ENCODE measurements around the gene CACNG4.
"Not testable (repeated sequence)": the region's sequence is repeated elsewhere in the genome, so short reads cannot be mapped to it uniquely, and the experiment has no call there.

CACNG4 gene

GRCh38 chr17:67030641-67031040, 66.1 kb downstream of the CACNG4 start:
- no peak for DNase-seq (ENCODE audit: low spot score in 2 of 2)
- no peaks in the 10 kb centered on the region for H3K27me3 ChIP-seq (ENCODE audit: low read depth)
- H3K4me3 ChIP-seq, result no peak overlapping the region
- in situ Hi-C loops (cut with MboI; ENCODE audit: low sequenced_read_pairs), result no loop called here
- no peaks in the 10 kb centered on the region for H3K4me1 ChIP-seq
- H3K36me3 ChIP-seq (replicated peaks), result no peaks in the 10 kb centered on the region
- no peaks in the 10 kb centered on the region for H3K9me3 ChIP-seq

DNA sequence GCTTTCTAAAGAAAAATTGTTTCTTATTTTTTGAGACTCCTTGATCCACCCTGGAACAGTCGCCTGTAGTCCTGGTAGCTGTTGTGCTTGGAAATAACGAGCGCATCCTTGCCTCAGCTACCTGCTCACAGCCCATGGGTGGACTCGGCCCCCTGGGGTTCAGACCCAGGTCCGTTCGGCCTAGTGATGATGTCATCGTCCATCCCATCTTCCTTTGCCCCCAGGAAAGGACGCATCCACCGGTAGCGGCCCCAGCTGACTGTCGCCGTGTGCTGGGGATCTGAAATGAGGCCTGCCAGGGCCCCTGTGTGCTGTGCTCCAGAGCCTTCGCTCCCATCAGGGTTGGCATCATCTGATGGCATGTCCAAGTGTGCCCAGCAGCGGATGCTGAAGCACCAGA, 67.9 kb downstream of the CACNG4 start:
- in situ Hi-C loops (cut with MboI; ENCODE audit: low sequenced_read_pairs), result no loop called here
- no peak for DNase-seq (ENCODE audit: low spot score in 2 of 2)
- Histone ChIP-seq H3K27me3 (ENCODE audit: low read depth) (no peaks in the 10 kb centered on the region), H3K36me3 (replicated peaks) (no peaks in the 10 kb centered on the region), H3K4me1 (no peaks in the 10 kb centered on the region), H3K9me3 (no peaks in the 10 kb centered on the region), H3K4me3 (no peak overlapping the region)

GRCh38 chr17:67032985-67033384, 68.5 kb downstream of the CACNG4 start:
- no peak for DNase-seq (ENCODE audit: low spot score in 2 of 2)
- H3K4me3 ChIP-seq, result no peak overlapping the region

DNA sequence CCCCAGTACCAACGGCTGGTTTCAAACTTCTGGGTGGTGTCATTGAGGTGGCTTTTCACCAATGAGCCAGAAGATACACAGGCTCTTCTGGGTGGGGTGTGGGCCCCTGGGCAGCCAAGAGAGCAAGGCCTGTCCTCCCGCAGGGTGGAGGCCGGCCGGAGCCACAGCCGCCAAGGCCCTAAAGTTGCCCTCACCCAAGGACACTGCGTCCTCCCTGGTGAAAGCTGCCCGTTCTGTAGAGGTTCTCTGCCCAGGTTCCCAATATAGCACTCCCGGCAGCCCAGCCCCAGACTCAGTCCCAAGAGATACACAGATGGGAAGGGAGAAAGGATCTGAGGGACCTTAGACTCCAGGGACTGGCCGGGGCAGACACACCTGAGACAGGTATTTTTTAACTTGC, 69.1 kb downstream of the CACNG4 start:
- no peak for DNase-seq (ENCODE audit: low spot score in 2 of 2)
- in situ Hi-C loops (cut with MboI; ENCODE audit: low sequenced_read_pairs), result no loop called here

More at GRCh38 chr17:67032985-67033384, 68.5 kb downstream of the CACNG4 start:
- Histone ChIP-seq H3K36me3 (replicated peaks) (no peaks in the 10 kb centered on the region), H3K9me3 (no peaks in the 10 kb centered on the region), H3K4me1 (no peaks in the 10 kb centered on the region), H3K27me3 (ENCODE audit: low read depth) (no peaks in the 10 kb centered on the region)
- in situ Hi-C loops (cut with MboI; ENCODE audit: low sequenced_read_pairs), result no loop called here

DNA sequence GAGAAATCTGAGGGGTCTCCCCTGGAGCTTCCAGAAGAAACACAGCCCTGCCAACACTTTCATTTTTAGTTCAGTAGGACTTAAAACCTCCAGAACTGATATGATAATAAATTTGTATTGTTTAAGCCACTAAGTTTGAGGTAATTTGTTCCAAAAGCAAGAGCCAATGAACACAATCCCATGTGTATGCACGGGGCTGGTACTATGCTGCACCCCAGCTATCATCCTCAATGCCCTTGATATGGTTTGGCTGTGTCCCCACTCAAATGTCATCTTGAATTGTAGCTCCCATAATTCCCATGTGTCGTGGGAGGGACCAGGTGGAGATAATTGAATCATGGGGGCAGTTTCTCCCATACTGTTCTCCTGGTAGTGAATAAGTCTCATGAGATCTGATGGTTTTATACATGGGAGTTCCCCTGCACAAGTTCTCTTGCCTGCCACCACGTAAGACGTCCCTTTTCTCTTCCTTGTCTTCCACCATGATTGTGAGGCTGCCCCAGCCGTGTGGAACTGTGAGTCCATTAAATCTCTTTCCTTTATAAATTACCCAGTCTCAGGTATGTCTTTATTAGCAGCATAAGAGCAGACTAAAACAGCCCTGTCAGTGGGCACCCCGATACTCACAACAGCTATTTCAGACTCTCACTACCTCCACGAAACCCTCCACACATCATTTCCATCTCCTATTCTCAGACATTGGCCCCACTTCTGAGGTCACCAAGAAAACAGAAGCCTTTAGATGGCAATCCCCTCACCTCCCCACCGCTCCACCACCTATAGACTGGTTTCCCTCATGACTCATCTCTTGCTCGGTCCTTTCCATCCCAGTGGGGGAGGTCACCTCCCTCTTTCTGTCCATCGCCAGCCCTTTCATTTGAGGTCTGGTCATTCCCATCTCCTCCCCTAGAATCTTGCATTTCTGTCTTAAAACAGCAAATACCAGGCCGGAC, 70.9 kb downstream of the CACNG4 start:
- H3K36me3 ChIP-seq (replicated peaks), result no peaks in the 10 kb centered on the region
- in situ Hi-C loops (cut with MboI; ENCODE audit: low sequenced_read_pairs), result no loop called here

More for the DNA sequence above, 69.1 kb downstream of the CACNG4 start:
- Histone ChIP-seq H3K27me3 (ENCODE audit: low read depth) (no peaks in the 10 kb centered on the region), H3K36me3 (replicated peaks) (no peaks in the 10 kb centered on the region), H3K4me3 (no peak overlapping the region), H3K9me3 (no peaks in the 10 kb centered on the region), H3K4me1 (no peaks in the 10 kb centered on the region)

GRCh38 chr17:67038861-67039365, 74.4 kb downstream of the CACNG4 start:
- Histone ChIP-seq H3K27me3 (ENCODE audit: low read depth) (no peaks in the 10 kb centered on the region), H3K4me3 (no peak overlapping the region), H3K36me3 (replicated peaks) (no peaks in the 10 kb centered on the region), H3K9me3 (no peaks in the 10 kb centered on the region), H3K4me1 (no peaks in the 10 kb centered on the region)
- no peak for DNase-seq (ENCODE audit: low spot score in 2 of 2)
- in situ Hi-C loops (cut with MboI; ENCODE audit: low sequenced_read_pairs), result no loop called here

More for the DNA sequence above, 70.9 kb downstream of the CACNG4 start:
- Histone ChIP-seq H3K4me3 (no peak overlapping the region), H3K27me3 (ENCODE audit: low read depth) (no peaks in the 10 kb centered on the region), H3K9me3 (no peaks in the 10 kb centered on the region), H3K4me1 (no peaks in the 10 kb centered on the region)
- DNase-seq (ENCODE audit: low spot score in 2 of 2), result no peak

DNA sequence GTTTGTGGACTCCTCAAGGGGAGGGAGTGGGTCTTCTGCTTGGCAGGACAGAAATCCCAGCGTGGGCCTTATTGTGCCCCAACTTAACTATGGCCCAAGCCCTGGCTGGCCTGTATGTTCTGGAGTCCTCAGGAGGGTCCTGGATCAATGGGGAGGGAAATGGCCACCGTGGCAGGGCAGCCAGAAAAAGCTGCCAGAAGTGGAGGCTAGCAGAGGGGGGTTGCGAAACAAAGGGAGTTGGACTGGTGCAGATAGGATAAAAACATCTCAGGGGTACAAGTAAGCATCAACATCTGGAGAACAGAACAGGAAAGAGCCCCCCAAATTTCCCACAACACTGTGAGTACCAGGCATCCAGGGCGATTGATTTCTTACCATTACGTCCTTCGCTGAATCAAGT, 76.1 kb downstream of the CACNG4 start:
- H3K27me3 ChIP-seq (ENCODE audit: low read depth), result no peaks in the 10 kb centered on the region
- no peak for DNase-seq (ENCODE audit: low spot score in 2 of 2)

GRCh38 chr17:67041119-67041518, 76.6 kb downstream of the CACNG4 start:
- in situ Hi-C loops (cut with MboI; ENCODE audit: low sequenced_read_pairs); DNase-seq (ENCODE audit: low spot score in 2 of 2); H3K27me3 ChIP-seq (ENCODE audit: low read depth); H3K4me3 ChIP-seq; H3K9me3 ChIP-seq; H3K4me1 ChIP-seq; H3K36me3 ChIP-seq (replicated peaks): not testable (repeated sequence)

More for the DNA sequence above, 76.1 kb downstream of the CACNG4 start:
- Histone ChIP-seq H3K9me3 (no peaks in the 10 kb centered on the region), H3K4me3 (no peak overlapping the region), H3K36me3 (replicated peaks) (no peaks in the 10 kb centered on the region), H3K4me1 (no peaks in the 10 kb centered on the region)
- in situ Hi-C loops (cut with MboI; ENCODE audit: low sequenced_read_pairs), result no loop called here

- Histone ChIP-seq H3K27me3 (ENCODE audit: low read depth) (no peaks in the 10 kb centered on the region), H3K36me3 (replicated peaks) (no peaks in the 10 kb centered on the region), H3K4me3 (no peak overlapping the region), H3K4me1 (no peaks in the 10 kb centered on the region), H3K9me3 (no peaks in the 10 kb centered on the region)
- no peak for DNase-seq (ENCODE audit: low spot score in 2 of 2)
- in situ Hi-C loops (cut with MboI; ENCODE audit: low sequenced_read_pairs), result no loop called here
Measured at GRCh38 chr17:67041531-67041930, 77.0 kb downstream of the CACNG4 start.

DNA sequence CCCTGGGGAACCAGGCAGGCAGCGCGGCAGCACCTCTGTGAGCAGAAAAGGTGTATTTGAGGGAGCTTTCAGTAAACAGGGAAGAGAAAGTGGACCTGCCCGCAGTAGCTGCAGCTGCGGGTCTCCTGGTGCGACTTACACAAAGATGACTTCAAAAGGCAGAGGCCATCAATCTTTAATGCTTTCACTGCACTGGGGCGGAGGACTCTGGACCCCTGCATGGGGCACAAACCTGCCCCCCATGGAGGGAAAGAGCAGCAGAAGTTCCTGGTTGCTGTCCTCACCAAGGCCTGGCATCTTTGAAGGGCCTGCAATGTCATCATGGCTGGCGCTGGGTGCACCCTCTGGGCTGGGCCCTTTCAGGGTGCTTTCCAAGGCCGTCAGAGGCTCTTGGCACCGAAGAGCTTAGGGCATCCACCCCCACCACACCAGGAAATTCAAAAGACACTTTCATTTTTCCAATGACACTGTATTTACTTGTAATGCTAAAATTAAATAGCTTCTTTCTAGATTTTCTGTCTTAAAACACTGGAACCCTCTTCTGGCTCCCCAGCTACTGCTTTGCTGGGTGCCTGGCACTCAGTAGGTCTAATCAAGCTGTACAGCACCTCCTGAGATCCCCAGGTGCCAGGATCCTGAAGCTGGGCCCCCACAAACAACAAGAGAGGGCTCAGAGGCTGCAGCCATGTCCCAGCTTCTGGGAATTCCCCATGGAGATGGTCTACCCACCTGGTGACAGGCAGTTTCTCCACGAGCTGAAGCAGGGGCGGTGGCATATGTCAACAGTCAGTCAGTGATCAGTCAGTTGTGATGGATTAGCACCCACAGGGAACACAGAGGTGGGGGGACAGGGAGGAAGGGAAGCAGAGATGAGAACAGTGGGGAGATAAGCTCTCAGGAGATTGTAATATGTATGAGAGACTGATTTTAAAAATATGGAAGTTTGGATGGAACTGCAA, 77.7 kb downstream of the CACNG4 start:
- H3K4me3 ChIP-seq, result no peak overlapping the region
- H3K4me1 ChIP-seq, result no peaks in the 10 kb centered on the region
- in situ Hi-C loops (cut with MboI; ENCODE audit: low sequenced_read_pairs), result no loop called here
- no peak for DNase-seq (ENCODE audit: low spot score in 2 of 2)
- H3K27me3 ChIP-seq (ENCODE audit: low read depth), result no peaks in the 10 kb centered on the region
- no peaks in the 10 kb centered on the region for H3K36me3 ChIP-seq (replicated peaks)
- H3K9me3 ChIP-seq, result no peaks in the 10 kb centered on the region

GRCh38 chr17:67043283-67043682, 78.8 kb downstream of the CACNG4 start:
- DNase-seq (ENCODE audit: low spot score in 2 of 2), result no peak
- Histone ChIP-seq H3K9me3 (no peaks in the 10 kb centered on the region), H3K27me3 (ENCODE audit: low read depth) (no peaks in the 10 kb centered on the region), H3K4me1 (no peaks in the 10 kb centered on the region), H3K36me3 (replicated peaks) (no peaks in the 10 kb centered on the region), H3K4me3 (no peak overlapping the region)
- in situ Hi-C loops (cut with MboI; ENCODE audit: low sequenced_read_pairs), result no loop called here

DNA sequence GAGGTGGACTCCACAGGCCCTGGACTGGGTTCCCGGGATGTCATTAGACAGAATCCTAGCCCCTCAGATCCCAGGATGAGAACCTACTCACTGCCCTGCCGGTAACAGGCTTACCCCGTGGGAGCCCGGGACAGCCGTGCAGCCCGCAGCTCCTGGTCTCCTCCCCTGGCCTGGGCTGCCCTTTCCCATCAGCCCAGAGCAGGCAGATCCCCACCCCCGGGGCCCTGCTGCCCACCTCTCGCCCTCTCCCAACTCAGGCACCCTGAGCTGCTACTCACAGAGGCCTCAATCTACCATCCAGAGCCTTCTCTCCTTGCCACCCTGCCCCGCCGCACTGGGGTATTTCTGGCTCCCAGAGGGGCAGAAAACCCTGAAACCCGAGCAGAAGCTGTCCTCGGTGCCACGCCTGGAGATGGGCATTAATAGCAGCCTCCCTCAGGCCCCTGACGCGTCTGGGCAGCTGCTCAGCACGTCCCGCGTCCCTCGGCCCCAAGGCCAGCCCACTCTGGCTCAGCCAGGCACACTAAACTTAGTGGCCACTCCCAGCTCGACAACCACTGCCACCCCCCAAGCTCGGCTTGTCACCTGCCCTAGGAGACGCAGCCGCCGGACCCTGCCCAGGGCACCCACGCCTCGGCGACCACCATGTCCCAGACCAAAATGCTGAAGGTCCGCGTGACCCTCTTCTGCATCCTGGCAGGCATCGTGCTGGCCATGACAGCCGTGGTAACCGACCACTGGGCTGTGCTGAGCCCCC, 79.7 kb downstream of the CACNG4 start, which contains the start of gene CACNG1:
Gene CACNG1 (plus strand): TSS at position 539 of the 757 bp plus-strand sequence. CDS start 107 bp downstream, at position 646.
- Histone ChIP-seq H3K9me3 (peaks cover 4% of the 10 kb centered on the region; the same call in 1 of the 2 replicates), H3K27me3 (ENCODE audit: low read depth) (no peaks in the 10 kb centered on the region), H3K36me3 (replicated peaks) (no peaks in the 10 kb centered on the region), H3K4me1 (no peaks in the 10 kb centered on the region), H3K4me3 (no peak within 1 kb of the TSS)
- DNase-seq (ENCODE audit: low spot score in 2 of 2), result no peak
- in situ Hi-C loops (cut with MboI; ENCODE audit: low sequenced_read_pairs), result no loop called here

- no peak for DNase-seq (ENCODE audit: low spot score in 2 of 2)
- Histone ChIP-seq H3K9me3 (peaks cover 8% of the 10 kb centered on the region; the same call in 1 of the 2 replicates), H3K27me3 (ENCODE audit: low read depth) (no peaks in the 10 kb centered on the region), H3K36me3 (replicated peaks) (no peaks in the 10 kb centered on the region), H3K4me1 (no peaks in the 10 kb centered on the region), H3K4me3 (no peak overlapping the region)
- in situ Hi-C loops (cut with MboI; ENCODE audit: low sequenced_read_pairs), result no loop called here
Measured at GRCh38 chr17:67044940-67045339, 80.4 kb downstream of the CACNG4 start.

All from HAP-1 (cell line).